WTC11 (cell line): ENCODE data around the gene MRPL51. TPM values are rescaled to one million over a fixed set of nuclear protein-coding genes. Genes with fewer than 3 reads are reported as not detected.

Experiments
- ATAC-seq: fragments of 200-7000 bp; cut with Tn5 transposase; 2 replicates; pipeline ENCODE4 v1.10.0; 2021; ENCODE audit warnings: mild to moderate bottlenecking, moderate library complexity
- CTCF ChIA-PET: fragments of 300-600 bp; sonication (Branson Sonifier 250); formaldehyde crosslinking; loops from one replicate; lab custom pipeline; 2021; ENCODE audit warnings: antibody characterized with exemption; lab: Charles Lee
- POLR2A ChIA-PET: fragments of 350-600 bp; sonication (Branson Sonifier 250); formaldehyde crosslinking; loops from one replicate; lab custom pipeline; 2021; ENCODE audit warnings: antibody characterized with exemption; lab: Charles Lee
- DNase-seq: peaks from one replicate; pipeline ENCODE4 v3.0.0; 2021; ENCODE audit warnings: low spot score
- H3K27ac Mint-ChIP-seq: 2 replicates; pipeline ENCODE4 v1.8.0; 2021; ENCODE audit warnings: mixed read lengths
- H3K27me3 Mint-ChIP-seq: 2 replicates; pipeline ENCODE4 v1.8.0; 2021; ENCODE audit warnings: low read depth, mild to moderate bottlenecking, moderate library complexity, mixed read lengths
- H3K36me3 Mint-ChIP-seq: 2 replicates; pipeline ENCODE4 v1.8.0; 2021; ENCODE audit warnings: mixed read lengths
- H3K4me1 Mint-ChIP-seq: 2 replicates; pipeline ENCODE4 v1.8.0; 2022; ENCODE audit warnings: mixed read lengths
- H3K4me3 Mint-ChIP-seq: 2 replicates; pipeline ENCODE4 v1.8.0; 2021; ENCODE audit warnings: mild to moderate bottlenecking, moderate library complexity, mixed read lengths
- H3K9me3 Mint-ChIP-seq: 2 replicates; pipeline ENCODE4 v1.8.0; 2021; ENCODE audit warnings: mixed read lengths
- ATF1 ChIP-seq: sonication (generic); formaldehyde crosslinking; IDR thresholded peaks from 2 replicates; pipeline ENCODE4 v1.8.1; 2023; ENCODE audit warnings: mild to moderate bottlenecking, moderate library complexity, missing genetic modification reagents
- ETV6 ChIP-seq: sonication (generic); formaldehyde crosslinking; IDR thresholded peaks from 2 replicates; pipeline ENCODE4 v1.8.1; 2022; ENCODE audit warnings: mild to moderate bottlenecking, missing genetic modification reagents
- FOXK1 ChIP-seq: sonication (generic); formaldehyde crosslinking; IDR thresholded peaks from 2 replicates; pipeline ENCODE4 v1.8.0; 2022; ENCODE audit warnings: mild to moderate bottlenecking, moderate library complexity, missing genetic modification reagents
- FOXP4 ChIP-seq: sonication (generic); formaldehyde crosslinking; IDR thresholded peaks from 2 replicates; pipeline ENCODE4 v1.8.0; 2022; ENCODE audit warnings: mild to moderate bottlenecking, missing genetic modification reagents
- NR1H2 ChIP-seq: sonication (generic); formaldehyde crosslinking; IDR thresholded peaks from 2 replicates; pipeline ENCODE4 v1.9.0; 2021; ENCODE audit warnings: mild to moderate bottlenecking, moderate library complexity, missing genetic modification reagents
- NR2C2 ChIP-seq: sonication (generic); formaldehyde crosslinking; IDR thresholded peaks from 2 replicates; pipeline ENCODE4 v1.8.0; 2022; ENCODE audit warnings: mild to moderate bottlenecking, missing genetic modification reagents
- PRRX2 ChIP-seq: fragments of 250-450 bp; sonication (Bioruptor Pico); IDR thresholded peaks from 2 replicates; pipeline ENCODE4 v1.8.0; 2021; ENCODE audit warnings: mild to moderate bottlenecking
- RELA ChIP-seq: sonication (generic); formaldehyde crosslinking; IDR thresholded peaks from 2 replicates; pipeline ENCODE4 v1.8.1; 2022; ENCODE audit warnings: missing genetic modification reagents, mild to moderate bottlenecking, borderline replicate concordance
- TCF7 ChIP-seq: sonication (generic); formaldehyde crosslinking; IDR thresholded peaks from 2 replicates; pipeline ENCODE4 v1.8.0; 2022; ENCODE audit warnings: mild to moderate bottlenecking, low read depth, missing genetic modification reagents, moderate library complexity
- TEAD4 ChIP-seq: sonication (generic); formaldehyde crosslinking; IDR thresholded peaks from 2 replicates; pipeline ENCODE4 v1.8.0; 2022; ENCODE audit warnings: mild to moderate bottlenecking, missing genetic modification reagents
- ZBTB21 ChIP-seq: sonication (generic); formaldehyde crosslinking; IDR thresholded peaks from 2 replicates; pipeline ENCODE4 v1.8.1; 2023; ENCODE audit warnings: mild to moderate bottlenecking, missing genetic modification reagents, borderline replicate concordance
- ZNF121 ChIP-seq: sonication (generic); formaldehyde crosslinking; IDR thresholded peaks from 2 replicates; pipeline ENCODE4 v1.8.0; 2023; ENCODE audit warnings: missing genetic modification reagents
- ZNF219 ChIP-seq: sonication (generic); formaldehyde crosslinking; IDR thresholded peaks from 2 replicates; pipeline ENCODE4 v1.8.0; 2023; ENCODE audit warnings: missing genetic modification reagents, mild to moderate bottlenecking, borderline replicate concordance
- ZNF232 ChIP-seq: sonication (generic); formaldehyde crosslinking; IDR thresholded peaks from 2 replicates; pipeline ENCODE4 v1.8.0; 2022; ENCODE audit warnings: mild to moderate bottlenecking, missing genetic modification reagents
- ZNF396 ChIP-seq: fragments of 250-450 bp; sonication (Bioruptor Pico); IDR thresholded peaks from 2 replicates; pipeline ENCODE4 v1.8.0; 2021; ENCODE audit warnings: mild to moderate bottlenecking, moderate library complexity, borderline replicate concordance
- ZSCAN18 ChIP-seq: fragments of 250-450 bp; sonication (Bioruptor Pico); IDR thresholded peaks from 2 replicates; pipeline ENCODE4 v2.1.2; 2022; ENCODE audit warnings: mild to moderate bottlenecking, moderate library complexity
- total RNA-seq: library from RNA; stranded (reverse); gene quantifications from 3 replicates; pipeline ENCODE4 v1.2.3, GENCODE V29; 2021
- TF ChIP-seq, protein P1 (sequence below): sonication (generic); formaldehyde crosslinking; IDR thresholded peaks from 2 replicates; pipeline ENCODE4 v1.8.0; 2023; ENCODE audit warnings: mild to moderate bottlenecking, missing genetic modification reagents
- TF ChIP-seq, protein P2 (sequence below): sonication (generic); formaldehyde crosslinking; IDR thresholded peaks from 2 replicates; pipeline ENCODE4 v1.8.1; 2022; ENCODE audit warnings: mild to moderate bottlenecking, moderate library complexity, missing genetic modification reagents
- TF ChIP-seq, protein P3 (sequence below): sonication (generic); formaldehyde crosslinking; conservative IDR thresholded peaks from 2 replicates; pipeline ENCODE4 v1.8.1; 2023; ENCODE audit warnings: mild to moderate bottlenecking, low read depth, missing genetic modification reagents, moderate library complexity

MRPL51 gene
- total RNA-seq, 1 experiment from 2014 or later = 290 TPM

DNA sequence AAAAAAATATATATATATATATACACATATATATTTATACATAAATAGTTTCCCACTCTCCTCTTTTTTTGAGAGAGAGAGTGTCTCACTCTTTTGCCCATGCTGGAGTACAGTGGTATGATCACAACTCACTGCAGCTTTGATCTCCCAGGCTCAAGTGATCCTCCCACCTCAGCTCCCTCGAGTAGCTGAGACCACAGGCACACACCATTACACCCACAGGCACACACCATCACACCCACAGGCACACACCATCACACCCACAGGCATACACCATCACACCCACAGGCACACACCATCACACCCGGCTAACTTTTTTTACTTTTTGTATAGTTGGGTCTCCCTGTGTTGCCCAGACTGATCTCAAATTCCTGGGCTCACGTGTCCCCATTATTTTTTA is 27.1 kb upstream of the MRPL51 start:
- Mint-ChIP-seq H3K9me3 (no peaks in the 10 kb centered on the region), H3K27ac (no peak overlapping the region), H3K27me3 (no peaks in the 10 kb centered on the region), H3K36me3 (peaks cover 85% of the 10 kb centered on the region), H3K4me3 (no peak overlapping the region), H3K4me1 (no peaks in the 10 kb centered on the region)
- ATAC-seq (no peak), DNase-seq (no peak)
- POLR2A ChIA-PET = no interaction called here
- no peak for TF ChIP-seq ZNF232
- TF ChIP-seq TCF7 (CRISPR knock-in tag) = no peak
- TF ChIP-seq, protein P1, sequence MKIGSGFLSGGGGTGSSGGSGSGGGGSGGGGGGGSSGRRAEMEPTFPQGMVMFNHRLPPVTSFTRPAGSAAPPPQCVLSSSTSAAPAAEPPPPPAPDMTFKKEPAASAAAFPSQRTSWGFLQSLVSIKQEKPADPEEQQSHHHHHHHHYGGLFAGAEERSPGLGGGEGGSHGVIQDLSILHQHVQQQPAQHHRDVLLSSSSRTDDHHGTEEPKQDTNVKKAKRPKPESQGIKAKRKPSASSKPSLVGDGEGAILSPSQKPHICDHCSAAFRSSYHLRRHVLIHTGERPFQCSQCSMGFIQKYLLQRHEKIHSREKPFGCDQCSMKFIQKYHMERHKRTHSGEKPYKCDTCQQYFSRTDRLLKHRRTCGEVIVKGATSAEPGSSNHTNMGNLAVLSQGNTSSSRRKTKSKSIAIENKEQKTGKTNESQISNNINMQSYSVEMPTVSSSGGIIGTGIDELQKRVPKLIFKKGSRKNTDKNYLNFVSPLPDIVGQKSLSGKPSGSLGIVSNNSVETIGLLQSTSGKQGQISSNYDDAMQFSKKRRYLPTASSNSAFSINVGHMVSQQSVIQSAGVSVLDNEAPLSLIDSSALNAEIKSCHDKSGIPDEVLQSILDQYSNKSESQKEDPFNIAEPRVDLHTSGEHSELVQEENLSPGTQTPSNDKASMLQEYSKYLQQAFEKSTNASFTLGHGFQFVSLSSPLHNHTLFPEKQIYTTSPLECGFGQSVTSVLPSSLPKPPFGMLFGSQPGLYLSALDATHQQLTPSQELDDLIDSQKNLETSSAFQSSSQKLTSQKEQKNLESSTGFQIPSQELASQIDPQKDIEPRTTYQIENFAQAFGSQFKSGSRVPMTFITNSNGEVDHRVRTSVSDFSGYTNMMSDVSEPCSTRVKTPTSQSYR (CRISPR knock-in tag) = no peak
- no peak for TF ChIP-seq ZBTB21
- TF ChIP-seq FOXK1 = no peak
- no peak for TF ChIP-seq ATF1 (CRISPR knock-in tag)
- no peak for TF ChIP-seq FOXP4 (CRISPR knock-in tag)
- no peak for TF ChIP-seq NR1H2
- no peak for TF ChIP-seq ZSCAN18
- TF ChIP-seq, protein P2, sequence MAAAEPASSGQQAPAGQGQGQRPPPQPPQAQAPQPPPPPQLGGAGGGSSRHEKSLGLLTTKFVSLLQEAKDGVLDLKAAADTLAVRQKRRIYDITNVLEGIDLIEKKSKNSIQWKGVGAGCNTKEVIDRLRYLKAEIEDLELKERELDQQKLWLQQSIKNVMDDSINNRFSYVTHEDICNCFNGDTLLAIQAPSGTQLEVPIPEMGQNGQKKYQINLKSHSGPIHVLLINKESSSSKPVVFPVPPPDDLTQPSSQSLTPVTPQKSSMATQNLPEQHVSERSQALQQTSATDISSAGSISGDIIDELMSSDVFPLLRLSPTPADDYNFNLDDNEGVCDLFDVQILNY (CRISPR knock-in tag) = no peak
- TF ChIP-seq, protein P3, sequence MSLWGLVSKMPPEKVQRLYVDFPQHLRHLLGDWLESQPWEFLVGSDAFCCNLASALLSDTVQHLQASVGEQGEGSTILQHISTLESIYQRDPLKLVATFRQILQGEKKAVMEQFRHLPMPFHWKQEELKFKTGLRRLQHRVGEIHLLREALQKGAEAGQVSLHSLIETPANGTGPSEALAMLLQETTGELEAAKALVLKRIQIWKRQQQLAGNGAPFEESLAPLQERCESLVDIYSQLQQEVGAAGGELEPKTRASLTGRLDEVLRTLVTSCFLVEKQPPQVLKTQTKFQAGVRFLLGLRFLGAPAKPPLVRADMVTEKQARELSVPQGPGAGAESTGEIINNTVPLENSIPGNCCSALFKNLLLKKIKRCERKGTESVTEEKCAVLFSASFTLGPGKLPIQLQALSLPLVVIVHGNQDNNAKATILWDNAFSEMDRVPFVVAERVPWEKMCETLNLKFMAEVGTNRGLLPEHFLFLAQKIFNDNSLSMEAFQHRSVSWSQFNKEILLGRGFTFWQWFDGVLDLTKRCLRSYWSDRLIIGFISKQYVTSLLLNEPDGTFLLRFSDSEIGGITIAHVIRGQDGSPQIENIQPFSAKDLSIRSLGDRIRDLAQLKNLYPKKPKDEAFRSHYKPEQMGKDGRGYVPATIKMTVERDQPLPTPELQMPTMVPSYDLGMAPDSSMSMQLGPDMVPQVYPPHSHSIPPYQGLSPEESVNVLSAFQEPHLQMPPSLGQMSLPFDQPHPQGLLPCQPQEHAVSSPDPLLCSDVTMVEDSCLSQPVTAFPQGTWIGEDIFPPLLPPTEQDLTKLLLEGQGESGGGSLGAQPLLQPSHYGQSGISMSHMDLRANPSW (CRISPR knock-in tag) = no peak
- TF ChIP-seq NR2C2 (CRISPR knock-in tag) = no peak
- no peak for TF ChIP-seq RELA (CRISPR knock-in tag)
- TF ChIP-seq ETV6 (CRISPR knock-in tag) = no peak
- no peak for TF ChIP-seq PRRX2
- no peak for TF ChIP-seq ZNF219
- TF ChIP-seq ZNF396 (CRISPR knock-in tag) = no peak
- TF ChIP-seq, all 79 proteins: peak for 0
- CTCF ChIA-PET = no interaction called here

- POLR2A ChIA-PET = no interaction called here
- TF ChIP-seq TEAD4 (CRISPR knock-in tag) (no peak), ZNF121 (CRISPR knock-in tag) (peak; percentile 90)
- TF ChIP-seq, all 79 proteins: peak for 1
- no peaks in the 10 kb centered on the region for H3K9me3 Mint-ChIP-seq
- H3K36me3 Mint-ChIP-seq = peaks cover 55% of the 10 kb centered on the region
- H3K27me3 Mint-ChIP-seq = no peaks in the 10 kb centered on the region
- H3K4me1 Mint-ChIP-seq = peaks cover 11% of the 10 kb centered on the region
- H3K27ac Mint-ChIP-seq = peak overlapping the region; percentile 92
- no peak overlapping the region for H3K4me3 Mint-ChIP-seq
- CTCF ChIA-PET = interaction anchor here (0.6 to 1.2 kb wide), 4 partner anchors 26 to 185 kb away, joined by 3 to 4 read pairs (median 4); partner anchors contain the start of gene GAPDH
- no peak for DNase-seq
- ATAC-seq = no peak
These were observed 15.0 kb upstream of the MRPL51 start for GRCh38 chr12:6508087-6508486.
